ENCODE results near the gene CTSG. TPM values are rescaled to one million over a fixed set of nuclear protein-coding genes. Genes with fewer than 3 reads are reported as not detected.

CTSG gene, protein sequence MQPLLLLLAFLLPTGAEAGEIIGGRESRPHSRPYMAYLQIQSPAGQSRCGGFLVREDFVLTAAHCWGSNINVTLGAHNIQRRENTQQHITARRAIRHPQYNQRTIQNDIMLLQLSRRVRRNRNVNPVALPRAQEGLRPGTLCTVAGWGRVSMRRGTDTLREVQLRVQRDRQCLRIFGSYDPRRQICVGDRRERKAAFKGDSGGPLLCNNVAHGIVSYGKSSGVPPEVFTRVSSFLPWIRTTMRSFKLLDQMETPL
- not detected in 2 replicates for total RNA-seq

DNA sequence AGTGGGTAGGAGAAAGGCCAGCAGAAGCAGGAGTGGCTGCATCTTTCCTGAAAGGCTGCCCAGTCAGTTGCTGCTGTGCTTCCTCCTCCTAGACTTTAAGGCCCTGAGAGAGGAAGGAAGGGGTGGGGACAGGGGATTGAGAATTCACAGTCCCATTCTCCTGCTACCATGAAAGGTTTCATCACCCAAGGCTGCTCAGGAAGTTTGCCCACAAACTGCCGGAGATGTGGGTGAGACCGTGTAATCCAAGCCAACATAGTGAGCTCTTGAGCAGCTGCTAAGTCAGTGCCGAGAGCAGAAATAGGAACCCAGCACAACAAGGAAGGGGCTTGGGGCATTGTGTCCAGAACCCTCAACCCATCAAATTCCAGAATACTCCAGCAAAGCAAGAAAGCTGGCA is at the start of gene CTSG:
CTSG (minus strand) TSS at position 69 of the 400 bp plus-strand sequence; CDS start at position 42, 27 bp downstream.

DNA sequence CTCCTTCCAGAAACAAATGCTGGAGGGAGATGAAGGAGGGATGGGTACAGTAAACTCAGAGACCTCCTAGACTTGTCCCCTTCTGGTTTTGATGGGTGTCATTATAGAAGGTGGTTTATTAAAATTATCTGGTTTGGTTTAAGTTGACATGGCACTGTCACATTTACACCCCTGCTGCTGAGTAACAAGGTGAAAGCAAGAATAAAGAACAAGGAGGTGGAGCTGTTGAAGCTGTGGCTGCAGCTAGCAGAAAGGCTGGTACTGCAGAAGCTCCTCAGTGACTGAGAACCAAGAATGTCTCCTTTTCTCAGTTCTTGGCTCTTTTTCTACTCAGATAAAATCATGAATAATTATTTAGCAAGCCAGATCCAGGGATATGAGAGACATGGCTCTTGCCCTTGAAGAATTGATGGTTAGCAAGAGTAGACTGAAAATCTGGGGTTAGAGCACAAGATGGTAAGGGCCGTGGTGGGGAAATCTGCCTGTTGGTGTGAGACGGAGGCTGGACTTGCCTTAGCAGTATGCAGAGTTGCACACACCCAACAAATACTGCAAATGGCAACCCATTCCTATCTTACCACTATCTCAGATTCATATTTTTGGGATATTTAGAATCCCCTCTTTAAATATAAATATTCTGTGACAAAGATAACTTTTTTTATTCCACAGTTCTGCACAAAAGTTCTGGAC is 33.8 kb upstream of the CTSG start, which contains the start of gene GZMH:
GZMH (minus strand) TSS at position 31 of the 690 bp plus-strand sequence. CDS start 72 bp downstream, outside the sequence.

Other genes with a start within 250 kb of the CTSG start
- 61.5 and 89.6 TPM in 2 replicates for gene ADCY4, start 241.2 kb downstream of the CTSG start, total RNA-seq
- 4.9 TPM in 2 replicates for gene RIPK3, start 236.3 kb downstream of the CTSG start, total RNA-seq
- 3.2 and 7.4 TPM in 2 replicates for gene NFATC4, start 208.1 kb downstream of the CTSG start, total RNA-seq
- gene NYNRIN, start 177.2 kb downstream of the CTSG start, total RNA-seq: 7.3 and 13.8 TPM in 2 replicates
- gene CBLN3, start 146.6 kb downstream of the CTSG start, total RNA-seq: 1.5 and 3.0 TPM in 2 replicates
- gene KHNYN, start 146.3 kb downstream of the CTSG start, total RNA-seq: 50.0 and 63.4 TPM in 2 replicates
- 6.5 and 11.0 TPM in 2 replicates for gene SDR39U1, start 133.5 kb downstream of the CTSG start, total RNA-seq
- not detected in 2 replicates for gene CMA1, start 68.0 kb downstream of the CTSG start, total RNA-seq
- gene GZMH, start 33.4 kb upstream of the CTSG start, total RNA-seq: not detected in 2 replicates
- gene GZMB, start 57.9 kb upstream of the CTSG start, total RNA-seq: not detected in 2 replicates

All from bladder microvascular endothelial cell (primary cell).